Caco-2 (cell line): ENCODE results near the gene MON2. TPM values are rescaled to one million over a fixed set of nuclear protein-coding genes. Genes with fewer than 3 reads are reported as not detected.

Source experiments
- BruUV-seq: library from RNA; stranded (reverse); fragments of 400-500 nt; replicated peaks from 2 replicates; lab custom pipeline; 2021; lab: Mats Ljungman, UMichigan
- CTCF ChIA-PET: fragments of 300-600 bp; sonication (Branson Sonifier 250); formaldehyde crosslinking; loops from one replicate; lab custom pipeline; 2022; ENCODE audit warnings: antibody characterized with exemption; lab: Charles Lee
- POLR2A ChIA-PET: fragments of 300-600 bp; sonication (Branson Sonifier 250); formaldehyde crosslinking; loops from one replicate; lab custom pipeline; 2022; ENCODE audit warnings: antibody characterized with exemption; lab: Charles Lee
- DNase-seq, 2 experiments: peaks; one replicate each; pipeline versions ENCODE4 v3.0.0 to v3.0.0-alpha.2; 2020 to 2022
- H3K27me3 ChIP-seq: replicated peaks from 2 replicates; pipeline ENCODE4 v1.6.0; 2011; ENCODE audit warnings: low read length; ENCODE audit not compliant: control insufficient read depth, insufficient read depth
- H3K36me3 ChIP-seq: 2 replicates; pipeline ENCODE4 v1.5.1; 2011; ENCODE audit warnings: low read length; ENCODE audit not compliant: control insufficient read depth, insufficient read depth
- H3K4me1 ChIP-seq: fragments of 250-450 bp; sonication (Bioruptor Pico); 2 replicates; pipeline ENCODE4 v1.5.1; 2020; ENCODE audit warnings: mild to moderate bottlenecking
- H3K4me3 ChIP-seq: 2 replicates; pipeline ENCODE4 v1.5.1; 2011; ENCODE audit warnings: low read depth, mild to moderate bottlenecking, control low read depth, low read length
- H3K9me3 ChIP-seq: fragments of 250-450 bp; sonication (Bioruptor Pico); 2 replicates; pipeline ENCODE4 v1.5.1; 2020; ENCODE audit warnings: mild to moderate bottlenecking, moderate library complexity
- H3K27ac Mint-ChIP-seq: one replicate; pipeline ENCODE4 v1.8.0; 2022; ENCODE audit warnings: mixed read lengths; ENCODE audit not compliant: unreplicated experiment
- H3K27me3 Mint-ChIP-seq: one replicate; pipeline ENCODE4 v1.8.0; 2022; ENCODE audit warnings: mixed read lengths; ENCODE audit not compliant: insufficient read depth, unreplicated experiment
- H3K36me3 Mint-ChIP-seq: one replicate; pipeline ENCODE4 v1.8.0; 2022; ENCODE audit warnings: mild to moderate bottlenecking, mixed read lengths; ENCODE audit not compliant: insufficient read depth, unreplicated experiment
- H3K4me1 Mint-ChIP-seq: one replicate; pipeline ENCODE4 v1.8.0; 2022; ENCODE audit warnings: low read depth, mixed read lengths; ENCODE audit not compliant: unreplicated experiment
- H3K4me3 Mint-ChIP-seq: one replicate; pipeline ENCODE4 v1.8.0; 2022; ENCODE audit warnings: mild to moderate bottlenecking, moderate library complexity, mixed read lengths; ENCODE audit not compliant: unreplicated experiment
- H3K9me3 Mint-ChIP-seq: one replicate; pipeline ENCODE4 v1.8.0; 2022; ENCODE audit warnings: mixed read lengths; ENCODE audit not compliant: unreplicated experiment
- CTCF ChIP-seq, 2 experiments: fragments of 200-600 bp in 1 of 2; IDR thresholded peaks; 1 replicate in 1 of 2; 2 replicates in 1 of 2; pipeline versions ENCODE4 v1.5.1 to v1.8.0; 2011 to 2022; ENCODE audit warnings: antibody characterized with exemption in 1 of 2, control low read depth in 1 of 2, inconsistent platforms in 1 of 2, low read depth in 1 of 2, low read length in 1 of 2, mild to moderate bottlenecking in 1 of 2, moderate library complexity in 1 of 2; ENCODE audit not compliant: insufficient read depth in 1 of 2, severe bottlenecking in 1 of 2, unreplicated experiment in 1 of 2
- intact Hi-C: fragments of 100-400 bp; cut with micrococcal nuclease; formaldehyde crosslinking; loops from one replicate; pipeline ENCODE4 v1.10.0; 2022; ENCODE audit not compliant: unreplicated experiment
- total RNA-seq: library from RNA; stranded (reverse); gene quantifications from 2 replicates; pipeline ENCODE4 v1.2.3, GENCODE V29; 2022

The MON2 gene
- total RNA-seq, 1 experiment from 2014 or later: 30.8 TPM

DNA sequence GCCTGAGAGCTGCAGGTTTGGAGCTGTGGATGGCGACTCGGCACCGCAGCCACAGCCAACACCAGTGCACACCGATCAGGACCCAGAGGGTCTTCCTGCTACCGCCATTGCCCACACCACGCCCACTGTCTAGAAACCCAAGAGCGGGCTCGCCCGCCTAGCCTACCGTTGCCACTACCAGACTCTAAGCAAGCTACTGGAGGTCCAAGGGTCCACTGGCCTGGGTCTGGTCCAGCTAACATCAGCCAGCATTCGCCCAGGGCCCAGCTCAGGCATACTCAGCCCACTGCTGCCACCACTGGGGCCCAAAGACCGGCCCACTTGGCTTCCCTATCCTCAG is 30.5 kb upstream of the MON2 start:
- H3K4me1 Mint-ChIP-seq: no peaks in the 10 kb centered on the region
- no peaks in the 10 kb centered on the region for H3K36me3 ChIP-seq
- no peaks in the 10 kb centered on the region for H3K36me3 Mint-ChIP-seq
- no peaks in the 10 kb centered on the region for H3K27me3 ChIP-seq
- H3K9me3 Mint-ChIP-seq: peaks cover 5% of the 10 kb centered on the region
- H3K4me1 ChIP-seq: no peaks in the 10 kb centered on the region
- no peak for TF ChIP-seq CTCF (IDR thresholded peaks at IDR 0.05; ENCODE audit: insufficient read depth in 1 of 2, low read depth in 1 of 2, low read length in 1 of 2, severe bottlenecking in 1 of 2, unreplicated experiment in 1 of 2)
- H3K9me3 ChIP-seq: peaks cover 6% of the 10 kb centered on the region
- POLR2A ChIA-PET: no interaction called here
- H3K27me3 Mint-ChIP-seq: peaks cover 6% of the 10 kb centered on the region
- no peak overlapping the region for H3K27ac Mint-ChIP-seq
- no peak overlapping the region for H3K4me3 Mint-ChIP-seq
- DNase-seq: no peak
- CTCF ChIA-PET: interaction anchor here (0.6 to 2.4 kb wide), 4 partner anchors 15 to 176 kb away, joined by 3 to 9 read pairs (median 5); partner anchors contain the start of genes MON2 and USP15
- intact Hi-C loops: loop anchor here (5.0 kb wide), 1 partner anchor 166 kb away; no protein-coding TSS in a partner anchor
- no peak overlapping the region for H3K4me3 ChIP-seq
- BruUV-seq: no TSS peak

DNA sequence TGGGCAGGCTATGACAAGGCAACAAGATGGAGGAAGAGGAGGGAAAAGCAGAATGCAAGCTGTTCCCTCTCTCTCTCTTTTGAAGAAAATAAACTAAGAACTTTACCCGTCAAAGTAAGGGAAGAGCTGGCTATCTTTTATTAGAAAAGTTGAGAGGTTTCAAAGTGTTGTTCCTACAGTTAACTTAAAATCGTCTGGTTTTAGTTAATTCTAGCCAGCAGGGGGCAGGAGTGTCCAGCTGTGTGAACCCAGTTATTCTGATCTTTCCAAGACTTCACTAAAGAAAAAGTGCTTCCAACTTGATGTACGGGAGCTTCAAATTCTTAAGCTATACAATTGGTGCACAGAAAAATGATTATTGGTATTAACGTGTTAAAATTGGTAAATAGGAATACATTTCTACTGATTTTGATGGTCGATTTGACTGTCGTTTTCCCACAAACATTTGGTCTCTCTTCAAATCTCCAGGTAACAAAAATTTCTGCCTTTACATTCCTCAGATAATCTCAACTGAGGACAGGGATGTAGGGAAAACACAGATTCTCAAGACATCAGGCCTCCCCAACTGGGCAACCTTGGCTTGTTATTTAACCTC is 28.4 kb upstream of the MON2 start:
- H3K36me3 Mint-ChIP-seq: no peaks in the 10 kb centered on the region
- Histone ChIP-seq H3K27me3 (no peaks in the 10 kb centered on the region), H3K4me3 (no peak overlapping the region), H3K9me3 (peaks cover 11% of the 10 kb centered on the region), H3K4me1 (no peaks in the 10 kb centered on the region), H3K36me3 (no peaks in the 10 kb centered on the region)
- no peaks in the 10 kb centered on the region for H3K4me1 Mint-ChIP-seq
- peaks cover 26% of the 10 kb centered on the region for H3K9me3 Mint-ChIP-seq
- DNase-seq: peak; percentile 44 to 69
- H3K27ac Mint-ChIP-seq: no peak overlapping the region
- peaks cover 4% of the 10 kb centered on the region for H3K27me3 Mint-ChIP-seq
- no peak overlapping the region for H3K4me3 Mint-ChIP-seq
- CTCF ChIA-PET: interaction anchor here (0.7 to 1.2 kb wide), 3 partner anchors 29 to 631 kb away, joined by 3 to 10 read pairs (median 4); partner anchors contain the start of gene MON2
- intact Hi-C loops: loop anchor here (1.0 to 5.0 kb wide), 7 partner anchors 29 to 661 kb away; partner anchors contain the start of gene MON2
- BruUV-seq: no TSS peak
- TF ChIP-seq CTCF (IDR thresholded peaks at IDR 0.05; ENCODE audit: insufficient read depth in 1 of 2, low read depth in 1 of 2, low read length in 1 of 2, severe bottlenecking in 1 of 2, unreplicated experiment in 1 of 2): peak; percentile 40 to 61
- POLR2A ChIA-PET: no interaction called here

DNA sequence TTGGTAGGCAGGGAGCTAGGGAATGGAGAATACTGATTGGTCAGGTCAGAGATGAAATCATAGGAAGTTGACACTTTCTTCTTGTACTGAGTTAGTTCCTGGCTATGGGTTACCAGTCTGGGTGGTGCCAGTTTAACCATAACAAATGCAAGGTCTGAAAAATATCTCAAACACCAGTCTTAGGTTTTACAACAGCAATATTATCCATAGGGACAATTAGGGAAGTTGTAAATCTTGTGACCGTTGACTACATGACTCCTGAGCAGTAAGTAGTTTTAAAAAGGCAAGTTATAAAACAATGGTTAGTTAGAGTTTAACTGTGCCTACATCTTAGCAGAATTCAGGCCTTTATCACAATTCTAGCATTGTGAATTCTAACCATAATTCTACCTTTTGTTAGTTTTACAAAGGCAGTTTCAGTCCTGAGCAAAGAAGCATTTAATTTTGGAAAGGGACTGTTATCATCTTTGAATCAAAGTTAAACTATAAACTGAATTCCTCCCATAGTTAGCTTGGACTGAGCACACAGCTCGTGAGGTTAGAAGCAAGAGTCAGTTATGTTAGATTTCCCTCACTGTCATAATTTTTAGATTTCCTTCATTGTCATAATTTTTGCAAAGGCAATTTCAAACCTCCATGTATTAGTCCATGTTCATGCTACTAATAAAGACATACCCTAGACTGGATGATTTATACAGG is 19.7 kb upstream of the MON2 start:
- Mint-ChIP-seq H3K9me3 (peaks cover 17% of the 10 kb centered on the region), H3K4me1 (no peaks in the 10 kb centered on the region), H3K4me3 (no peak overlapping the region), H3K27me3 (peaks cover 4% of the 10 kb centered on the region), H3K27ac (no peak overlapping the region), H3K36me3 (no peaks in the 10 kb centered on the region)
- Histone ChIP-seq H3K9me3 (peaks cover 4% of the 10 kb centered on the region), H3K4me3 (no peak overlapping the region), H3K27me3 (no peaks in the 10 kb centered on the region), H3K4me1 (no peaks in the 10 kb centered on the region), H3K36me3 (no peaks in the 10 kb centered on the region)
- CTCF ChIA-PET: no interaction called here
- no peak for TF ChIP-seq CTCF (IDR thresholded peaks at IDR 0.05; ENCODE audit: insufficient read depth in 1 of 2, low read depth in 1 of 2, low read length in 1 of 2, severe bottlenecking in 1 of 2, unreplicated experiment in 1 of 2)
- BruUV-seq: no TSS peak
- POLR2A ChIA-PET: no interaction called here
- intact Hi-C loops: no loop called here
- no peak for DNase-seq
